PC-3 (cell line): ENCODE data around the gene DNAJA2. TPM values are rescaled to one million over a fixed set of nuclear protein-coding genes. Genes with fewer than 3 reads are reported as not detected.
A peak's percentile ranks its signal among the peaks of the same experiment; 100 is the strongest.

Experiments used
- ATAC-seq: fragments of 200-7000 bp; cut with Tn5 transposase; 2 replicates; pipeline ENCODE4 v1.9.1; 2020; ENCODE audit warnings: mild to moderate bottlenecking, moderate library complexity
- BruUV-seq: library from RNA; stranded (reverse); fragments of 400-500 nt; replicated peaks from 2 replicates; lab custom pipeline; 2021; lab: Mats Ljungman, UMichigan
- CTCF ChIA-PET: fragments of 300-600 bp; sonication (Branson Sonifier 250); formaldehyde crosslinking; loops from one replicate; lab custom pipeline; 2022; ENCODE audit warnings: antibody characterized with exemption; lab: Charles Lee
- POLR2A ChIA-PET: fragments of 300-600 bp; sonication (Branson Sonifier 250); formaldehyde crosslinking; loops from one replicate; lab custom pipeline; 2022; ENCODE audit warnings: antibody characterized with exemption; ENCODE audit not compliant: unreplicated experiment; lab: Charles Lee
- DNase-seq: peaks from one replicate; pipeline ENCODE4 v3.0.0-alpha.2; 2015
- H2AFZ ChIP-seq: fragments of 300-600 bp; sonication (generic); 2 replicates; pipeline ENCODE4 v1.6.0; 2016; ENCODE audit warnings: antibody characterized with exemption, low read length
- H3F3A ChIP-seq: fragments of 300-600 bp; sonication (generic); one replicate; pipeline ENCODE4 v1.6.0; 2017; ENCODE audit warnings: antibody characterized with exemption, low read length, control low read depth, mild to moderate bottlenecking; ENCODE audit not compliant: unreplicated experiment
- H3K27ac ChIP-seq: fragments of 300-600 bp; sonication (generic); 2 replicates; pipeline ENCODE4 v1.5.1; 2016; ENCODE audit warnings: mild to moderate bottlenecking, low read length
- H3K27me3 ChIP-seq: fragments of 300-600 bp; sonication (generic); 2 replicates; pipeline ENCODE4 v1.6.1; 2016; ENCODE audit warnings: low read length, mixed read lengths
- H3K36me3 ChIP-seq: fragments of 300-600 bp; sonication (generic); 2 replicates; pipeline ENCODE4 v1.6.1; 2016; ENCODE audit warnings: low read depth, mixed run types, low read length, mixed read lengths
- H3K4me1 ChIP-seq: fragments of 300-600 bp; sonication (generic); 2 replicates; pipeline ENCODE4 v1.5.1; 2016; ENCODE audit warnings: low read length; ENCODE audit not compliant: insufficient read depth
- H3K4me2 ChIP-seq: fragments of 300-600 bp; sonication (generic); 2 replicates; pipeline ENCODE4 v1.6.0; 2016; ENCODE audit warnings: low read length
- H3K4me3 ChIP-seq: fragments of 300-600 bp; sonication (generic); 2 replicates; pipeline ENCODE4 v1.5.1; 2016; ENCODE audit warnings: mild to moderate bottlenecking, low read length, mixed read lengths
- H3K79me2 ChIP-seq: fragments of 300-600 bp; sonication (generic); 2 replicates; pipeline ENCODE4 v1.6.1; 2017; ENCODE audit warnings: low read length, mixed read lengths
- H3K9ac ChIP-seq: fragments of 300-600 bp; sonication (generic); 2 replicates; pipeline ENCODE4 v1.6.0; 2016; ENCODE audit warnings: mild to moderate bottlenecking, low read length
- H3K9me2 ChIP-seq: fragments of 300-600 bp; sonication (generic); replicated peaks from 2 replicates; pipeline ENCODE4 v1.6.1; 2016; ENCODE audit warnings: mixed run types, low read length, mixed read lengths
- H3K9me3 ChIP-seq: fragments of 300-600 bp; sonication (generic); 2 replicates; pipeline ENCODE4 v1.6.1; 2016; ENCODE audit warnings: low read length, mixed read lengths
- H4K20me1 ChIP-seq: fragments of 300-600 bp; sonication (generic); 2 replicates; pipeline ENCODE4 v1.6.1; 2016; ENCODE audit warnings: low read length, mixed read lengths
- EZH2 ChIP-seq: fragments of 300-600 bp; sonication (generic); IDR thresholded peaks from one replicate; pipeline ENCODE4 v1.6.1; 2017; ENCODE audit warnings: antibody characterized with exemption, mild to moderate bottlenecking, low read length; ENCODE audit not compliant: unreplicated experiment
- EZH2phosphoT487 ChIP-seq: fragments of 300-600 bp; sonication (generic); IDR thresholded peaks from 2 replicates; pipeline ENCODE4 v1.6.1; 2018; ENCODE audit warnings: mild to moderate bottlenecking, antibody characterized with exemption, low read length, borderline replicate concordance
- intact Hi-C: fragments of 100-400 bp; cut with micrococcal nuclease; formaldehyde crosslinking; loops from 2 replicates; pipeline ENCODE4 v1.9.0; 2023
- total RNA-seq: library from RNA; depleted of rRNA; stranded (reverse); fragments of >200 nt; gene quantifications from 2 replicates; pipeline ENCODE4 v1.2.3, GENCODE V29; 2014
- TF ChIP-seq, protein P1 (sequence below): fragments of 300-600 bp; sonication (generic); conservative IDR thresholded peaks from 2 replicates; pipeline ENCODE4 v1.5.1; 2017; ENCODE audit warnings: antibody characterized with exemption, low read depth, mild to moderate bottlenecking, low read length

DNAJA2 gene
- total RNA-seq, 1 experiment from 2014 or later: 44.5 TPM

DNA sequence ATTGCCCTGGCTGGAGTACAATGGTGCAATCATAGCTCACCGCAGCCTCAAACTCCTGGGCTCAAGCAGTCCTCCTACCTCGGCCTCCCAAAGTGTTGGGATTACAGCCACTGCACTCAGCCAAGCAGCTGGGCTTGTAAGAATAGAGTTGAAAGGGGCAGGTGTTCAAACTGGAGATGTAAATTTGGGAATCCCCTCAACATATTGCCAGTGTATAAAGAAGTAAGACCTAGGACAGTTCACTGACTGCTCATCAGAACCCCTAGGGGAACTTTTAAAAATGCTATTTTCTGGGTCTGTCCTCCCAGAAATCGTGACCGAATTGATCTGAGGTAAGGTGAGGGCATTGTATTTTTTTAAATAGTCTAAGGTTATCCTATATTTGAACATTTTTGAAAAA, 8.9 kb upstream of the DNAJA2 start:
- Histone ChIP-seq H2AFZ (no peak overlapping the region), H3K9ac (no peak overlapping the region), H3K36me3 (no peaks in the 10 kb centered on the region), H3K27me3 (no peaks in the 10 kb centered on the region), H3F3A (no peaks in the 10 kb centered on the region), H4K20me1 (no peaks in the 10 kb centered on the region), H3K27ac (no peak overlapping the region), H3K9me2 (no peaks in the 10 kb centered on the region), H3K4me3 (no peak overlapping the region), H3K9me3 (no peaks in the 10 kb centered on the region), H3K4me1 (no peaks in the 10 kb centered on the region), H3K79me2 (no peaks in the 10 kb centered on the region), H3K4me2 (no peak overlapping the region)
- intact Hi-C loops: no loop called here
- DNase-seq (no peak), ATAC-seq (no peak)
- TF ChIP-seq, protein P1, sequence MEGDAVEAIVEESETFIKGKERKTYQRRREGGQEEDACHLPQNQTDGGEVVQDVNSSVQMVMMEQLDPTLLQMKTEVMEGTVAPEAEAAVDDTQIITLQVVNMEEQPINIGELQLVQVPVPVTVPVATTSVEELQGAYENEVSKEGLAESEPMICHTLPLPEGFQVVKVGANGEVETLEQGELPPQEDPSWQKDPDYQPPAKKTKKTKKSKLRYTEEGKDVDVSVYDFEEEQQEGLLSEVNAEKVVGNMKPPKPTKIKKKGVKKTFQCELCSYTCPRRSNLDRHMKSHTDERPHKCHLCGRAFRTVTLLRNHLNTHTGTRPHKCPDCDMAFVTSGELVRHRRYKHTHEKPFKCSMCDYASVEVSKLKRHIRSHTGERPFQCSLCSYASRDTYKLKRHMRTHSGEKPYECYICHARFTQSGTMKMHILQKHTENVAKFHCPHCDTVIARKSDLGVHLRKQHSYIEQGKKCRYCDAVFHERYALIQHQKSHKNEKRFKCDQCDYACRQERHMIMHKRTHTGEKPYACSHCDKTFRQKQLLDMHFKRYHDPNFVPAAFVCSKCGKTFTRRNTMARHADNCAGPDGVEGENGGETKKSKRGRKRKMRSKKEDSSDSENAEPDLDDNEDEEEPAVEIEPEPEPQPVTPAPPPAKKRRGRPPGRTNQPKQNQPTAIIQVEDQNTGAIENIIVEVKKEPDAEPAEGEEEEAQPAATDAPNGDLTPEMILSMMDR: no peak
- TF ChIP-seq EZH2phosphoT487 (no peak), EZH2 (no peak)
- CTCF ChIA-PET: no interaction called here
- POLR2A ChIA-PET: no interaction called here
- no TSS peak for BruUV-seq

DNA sequence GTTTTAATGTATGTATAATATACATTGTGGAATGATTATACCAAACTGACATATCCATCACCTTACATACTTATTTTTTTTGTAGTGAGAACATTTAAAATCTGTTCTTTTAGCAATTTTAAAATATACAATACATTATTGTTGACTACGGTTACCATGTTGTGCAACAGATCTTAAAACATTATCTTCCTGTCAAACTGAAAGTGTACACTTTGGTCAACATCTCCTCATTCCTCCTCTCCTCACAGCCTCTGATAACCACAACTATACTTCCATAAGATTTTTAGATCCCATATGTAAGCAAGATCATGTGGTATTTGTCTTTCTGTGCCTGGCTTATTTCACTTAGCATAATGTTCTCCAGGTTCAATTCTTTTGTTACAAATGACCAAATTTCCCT, 7.5 kb upstream of the DNAJA2 start:
- TF ChIP-seq EZH2: no peak
- TF ChIP-seq EZH2phosphoT487: no peak
- TF ChIP-seq, protein P1: no peak
- POLR2A ChIA-PET: no interaction called here
- H3K4me2 ChIP-seq: no peak overlapping the region

DNA sequence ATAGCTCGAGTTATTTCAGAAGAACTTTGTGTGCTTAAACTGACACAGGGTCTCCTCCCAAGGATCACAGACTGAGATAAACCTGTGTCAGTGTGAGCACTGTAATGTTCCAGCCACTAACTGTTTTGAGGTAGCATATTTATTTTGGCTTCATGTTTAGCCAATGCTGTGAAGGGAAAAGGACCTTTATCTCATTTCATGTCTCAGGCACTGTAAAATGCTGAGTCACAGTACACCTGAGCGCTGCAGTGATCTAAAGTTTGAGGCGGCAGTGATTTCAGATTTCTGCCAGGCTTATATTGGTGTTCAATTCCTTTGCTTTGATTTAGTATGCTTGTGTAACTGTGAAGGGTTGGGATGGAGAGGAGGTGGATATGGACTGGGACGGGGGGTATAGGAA, 3.1 kb upstream of the DNAJA2 start:
- Histone ChIP-seq H3K27ac (peak overlapping the region; percentile 33), H3K9me2 (no peaks in the 10 kb centered on the region), H3K4me2 (peak overlapping the region; percentile 58), H3K36me3 (no peaks in the 10 kb centered on the region), H3K27me3 (no peaks in the 10 kb centered on the region), H3K9me3 (no peaks in the 10 kb centered on the region), H3K4me3 (no peak overlapping the region), H3K9ac (peak overlapping the region; percentile 15; the same call in 1 of the 2 replicates), H3F3A (no peaks in the 10 kb centered on the region), H3K79me2 (peaks cover 30% of the 10 kb centered on the region), H2AFZ (peak overlapping the region; percentile 84), H4K20me1 (peaks cover 8% of the 10 kb centered on the region; the same call in 1 of the 2 replicates), H3K4me1 (peaks cover 29% of the 10 kb centered on the region)
- DNase-seq (peak; percentile 57), ATAC-seq (peak; percentile 21)
- CTCF ChIA-PET: no interaction called here
- intact Hi-C loops: no loop called here
- TF ChIP-seq, protein P1: no peak
- TF ChIP-seq EZH2phosphoT487 (no peak), EZH2 (no peak)
- BruUV-seq: no TSS peak
- POLR2A ChIA-PET: no interaction called here

More for the DNA sequence above, 7.5 kb upstream of the DNAJA2 start:
- Histone ChIP-seq H3K9ac (no peak overlapping the region), H3K79me2 (no peaks in the 10 kb centered on the region), H3K36me3 (no peaks in the 10 kb centered on the region), H3K27ac (no peak overlapping the region), H3K4me1 (peaks cover 12% of the 10 kb centered on the region), H2AFZ (no peak overlapping the region), H3K9me2 (no peaks in the 10 kb centered on the region), H4K20me1 (no peaks in the 10 kb centered on the region), H3K4me3 (no peak overlapping the region), H3F3A (no peaks in the 10 kb centered on the region), H3K9me3 (no peaks in the 10 kb centered on the region), H3K27me3 (no peaks in the 10 kb centered on the region)
- DNase-seq (no peak), ATAC-seq (no peak)
- intact Hi-C loops: no loop called here
- no TSS peak for BruUV-seq
- CTCF ChIA-PET: no interaction called here
